HCT116 (cell line): Measurements from ENCODE around the gene FMN1. TPM values are rescaled to one million over a fixed set of nuclear protein-coding genes. Genes with fewer than 3 reads are reported as not detected.

Experiments
- ATAC-seq: fragments of 200-7000 bp; cut with Tn5 transposase; 2 replicates; pipeline ENCODE4 v1.9.1; 2020; ENCODE audit warnings: mild to moderate bottlenecking, moderate library complexity
- BruUV-seq: library from RNA; stranded (reverse); fragments of 400-500 nt; replicated peaks from 2 replicates; lab custom pipeline; 2021; lab: Mats Ljungman, UMichigan
- CTCF ChIA-PET: fragments of 300-600 bp; sonication (Branson Sonifier 250); formaldehyde crosslinking; loops from one replicate; lab custom pipeline; 2021; ENCODE audit warnings: antibody characterized with exemption; lab: Charles Lee
- POLR2A ChIA-PET: fragments of 300-600, 350-600 bp; sonication (Branson Sonifier 250); formaldehyde crosslinking; loops from one replicate; lab custom pipeline; 2021; ENCODE audit warnings: antibody characterized with exemption; lab: Charles Lee
- RAD21 ChIA-PET, 2 experiments: fragments of 300-600 bp; sonication (Branson Sonifier 250); formaldehyde crosslinking; loops; one replicate each; lab custom pipeline; 2023; ENCODE audit warnings: low total read pairs in 2 of 2; ENCODE audit not compliant: uncharacterized antibody in 2 of 2, unreplicated experiment in 2 of 2, low non-redundant PET in 1 of 2; lab: Charles Lee
- DNase-seq: peaks from one replicate; pipeline ENCODE4 v3.0.0-alpha.2; 2010; ENCODE audit warnings: low read depth, low spot score
- H2AFZ ChIP-seq: fragments of 200-600 bp; shearing (Covaris generic), sonication (generic); 2 replicates; pipeline ENCODE4 v1.6.1; 2017; ENCODE audit warnings: low read depth, mixed run types, mixed read lengths, antibody characterized with exemption, low read length; ENCODE audit not compliant: poor library complexity, severe bottlenecking
- H3K27ac ChIP-seq: 2 replicates; pipeline ENCODE4 v1.5.1; 2012; ENCODE audit warnings: low read depth, low read length
- H3K27me3 ChIP-seq: fragments of 200-600 bp; sonication (generic); 2 replicates; pipeline ENCODE4 v1.6.1; 2016; ENCODE audit warnings: mixed run types, low read length, mixed read lengths; ENCODE audit not compliant: insufficient read depth
- H3K36me3 ChIP-seq, 2 experiments: fragments of 200-500 bp in 1 of 2; fragments of 200-600 bp in 1 of 2; sonication (Bioruptor generic) in 1 of 2; sonication (generic) in 1 of 2; 2 replicates each; pipeline versions ENCODE4 v1.5.1 to v1.6.1; 2014 to 2016; ENCODE audit warnings: low read length in 2 of 2, inconsistent platforms in 1 of 2, mixed read lengths in 1 of 2, mixed run types in 1 of 2; ENCODE audit not compliant: insufficient read depth in 2 of 2, control insufficient read depth in 1 of 2
- H3K4me1 ChIP-seq, 2 experiments: fragments of 200-600 bp in 1 of 2; sonication (generic) in 1 of 2; 2 replicates each; pipeline versions ENCODE4 v1.5.1 to v1.6.1; 2012 to 2017; ENCODE audit warnings: low read length in 2 of 2, inconsistent platforms in 1 of 2, mild to moderate bottlenecking in 1 of 2, mixed read lengths in 1 of 2, mixed run types in 1 of 2, moderate library complexity in 1 of 2; ENCODE audit not compliant: insufficient read depth in 2 of 2, control insufficient read depth in 1 of 2
- H3K4me2 ChIP-seq: fragments of 200-600 bp; sonication (generic); 2 replicates; pipeline ENCODE4 v1.6.1; 2017; ENCODE audit warnings: mixed run types, low read length, mixed read lengths
- H3K4me3 ChIP-seq, 2 experiments: fragments of 200-600 bp in 1 of 2; sonication (generic) in 1 of 2; replicated peaks in 1 of 2; 2 replicates each; pipeline ENCODE4 v1.5.1; 2011 to 2016; ENCODE audit warnings: low read length in 2 of 2, control low read depth in 1 of 2, low read depth in 1 of 2, mild to moderate bottlenecking in 1 of 2, mixed read lengths in 1 of 2, mixed run types in 1 of 2
- H3K79me2 ChIP-seq: fragments of 200-600 bp; sonication (generic); 2 replicates; pipeline ENCODE4 v1.6.1; 2017; ENCODE audit warnings: mild to moderate bottlenecking, mixed run types, low read length, moderate library complexity, mixed read lengths; ENCODE audit not compliant: insufficient read depth
- H3K9ac ChIP-seq: fragments of 200-600 bp; sonication (generic); 2 replicates; pipeline ENCODE4 v1.6.1; 2016; ENCODE audit warnings: low read length, mixed read lengths
- H3K9me2 ChIP-seq: fragments of 200-600 bp; sonication (generic), shearing (Covaris generic); 2 replicates; pipeline ENCODE4 v1.6.1; 2017; ENCODE audit warnings: mixed run types, mild to moderate bottlenecking, moderate library complexity; ENCODE audit not compliant: insufficient read depth
- H3K9me3 ChIP-seq, 2 experiments: fragments of 200-500 bp in 1 of 2; fragments of 200-600 bp in 1 of 2; sonication (Bioruptor generic) in 1 of 2; sonication (generic) in 1 of 2; 2 replicates each; pipeline ENCODE4 v1.6.1; 2014 to 2017; ENCODE audit warnings: low read length in 2 of 2, mixed read lengths in 2 of 2, inconsistent platforms in 1 of 2, low read depth in 1 of 2, mild to moderate bottlenecking in 1 of 2, mixed run types in 1 of 2, moderate library complexity in 1 of 2; ENCODE audit not compliant: control insufficient read depth in 1 of 2, insufficient read depth in 1 of 2
- H4K20me1 ChIP-seq: fragments of 200-600 bp; sonication (generic), shearing (Covaris generic); 2 replicates; pipeline ENCODE4 v1.6.1; 2017; ENCODE audit warnings: mixed run types, mild to moderate bottlenecking, moderate library complexity; ENCODE audit not compliant: insufficient read depth
- ATF3 ChIP-seq: IDR thresholded peaks from 2 replicates; pipeline ENCODE4 v1.6.1; 2012
- CBX3 ChIP-seq: IDR thresholded peaks from 2 replicates; pipeline ENCODE4 v1.6.1; 2012; ENCODE audit warnings: low read depth
- CEBPB ChIP-seq: IDR thresholded peaks from 2 replicates; pipeline ENCODE4 v1.6.1; 2012; ENCODE audit warnings: low read depth
- EGR1 ChIP-seq: IDR thresholded peaks from 2 replicates; pipeline ENCODE4 v1.6.1; 2012; ENCODE audit warnings: low read depth
- EZH2 ChIP-seq: fragments of 200-600 bp; sonication (generic); IDR thresholded peaks from 2 replicates; pipeline ENCODE4 v1.6.1; 2017; ENCODE audit warnings: antibody characterized with exemption, mixed run types
- EZH2phosphoT487 ChIP-seq: fragments of 200-600 bp; IDR thresholded peaks from 2 replicates; pipeline ENCODE4 v1.6.1; 2018; ENCODE audit warnings: antibody characterized with exemption, borderline replicate concordance
- FOSL1 ChIP-seq: IDR thresholded peaks from 2 replicates; pipeline ENCODE4 v1.6.1; 2012; ENCODE audit warnings: low read depth
- JUND ChIP-seq: IDR thresholded peaks from 2 replicates; pipeline ENCODE4 v1.6.1; 2012
- MAX ChIP-seq: IDR thresholded peaks from 2 replicates; pipeline ENCODE4 v1.6.1; 2012
- POLR2A ChIP-seq: IDR thresholded peaks from 2 replicates; pipeline ENCODE4 v1.7.0; 2011; ENCODE audit warnings: borderline replicate concordance; ENCODE audit not compliant: insufficient read depth, insufficient read length; ENCODE audit errors: extremely low read depth
- POLR2AphosphoS5 ChIP-seq: IDR thresholded peaks from 2 replicates; pipeline ENCODE4 v1.6.1; 2011; ENCODE audit warnings: mild to moderate bottlenecking, low read depth, low read length, moderate library complexity
- REST ChIP-seq: IDR thresholded peaks from 2 replicates; pipeline ENCODE4 v1.6.1; 2012; ENCODE audit warnings: low read depth
- SIN3A ChIP-seq: IDR thresholded peaks from 2 replicates; pipeline ENCODE4 v1.6.1; 2012; ENCODE audit warnings: low read depth
- SP1 ChIP-seq: IDR thresholded peaks from 2 replicates; pipeline ENCODE4 v1.6.1; 2012; ENCODE audit warnings: low read depth
- SRF ChIP-seq: IDR thresholded peaks from 2 replicates; pipeline ENCODE4 v1.6.1; 2012; ENCODE audit warnings: low read depth
- TCF7L2 ChIP-seq: IDR thresholded peaks from 2 replicates; pipeline ENCODE4 v1.7.0; 2011; ENCODE audit warnings: borderline replicate concordance, inconsistent platforms; ENCODE audit not compliant: insufficient read depth, insufficient read length; ENCODE audit errors: extremely low read depth
- YY1 ChIP-seq: IDR thresholded peaks from 2 replicates; pipeline ENCODE4 v1.6.1; 2011; ENCODE audit warnings: low read length, low read depth, moderate library complexity, mild to moderate bottlenecking; ENCODE audit not compliant: insufficient replicate concordance; ENCODE audit errors: extremely low read depth
- ZFX ChIP-seq: fragments of 450-650 bp; IDR thresholded peaks from 2 replicates; pipeline ENCODE4 v1.6.1; 2017
- intact Hi-C: fragments of 100-400 bp; cut with micrococcal nuclease; formaldehyde crosslinking; loops from 2 replicates; pipeline ENCODE4 v1.10.0; 2022
- total RNA-seq: library from RNA; stranded (reverse); gene quantifications from one replicate; pipeline ENCODE4 v1.2.1, GENCODE V29; 2021; ENCODE audit not compliant: unreplicated experiment

Gene FMN1
- total RNA-seq, 1 experiment from 2014 or later = 0.39 TPM

- intact Hi-C loops = no loop called here
- H3K9me2 ChIP-seq = no peaks in the 10 kb centered on the region
- peak overlapping the region in 1 of 2 experiments; percentile 31; a peak in 2 of 4 replicates for H3K4me3 ChIP-seq
- no peaks in the 10 kb centered on the region for H3K9me3 ChIP-seq
- peak; percentile 68 for DNase-seq
- no peaks in the 10 kb centered on the region for H3K36me3 ChIP-seq
- BruUV-seq = no TSS peak
- ChIA-PET RAD21 (no interaction called here), POLR2A (interaction anchor here (1.0 kb wide), 1 partner anchor 15 kb away, joined by 4 read pairs; no protein-coding TSS in a partner anchor), CTCF (no interaction called here)
- peak overlapping the region; percentile 90 for H2AFZ ChIP-seq
- H4K20me1 ChIP-seq = no peaks in the 10 kb centered on the region
- peak overlapping the region; percentile 71 for H3K4me2 ChIP-seq
- H3K79me2 ChIP-seq = no peaks in the 10 kb centered on the region
- peaks cover 21 to 46% of the 10 kb centered on the region in 2 experiments for H3K4me1 ChIP-seq
- peak overlapping the region; percentile 46 for H3K9ac ChIP-seq
- no peaks in the 10 kb centered on the region for H3K27me3 ChIP-seq
- H3K27ac ChIP-seq = peak overlapping the region; percentile 40
- peak; percentile 70 for ATAC-seq
- TF ChIP-seq SRF (peak; percentile 73; the same call in 1 of the 2 replicates), FOSL1 (peak; percentile 72), CEBPB (no peak), CBX3 (peak; percentile 42; the same call in 1 of the 2 replicates), SP1 (peak; percentile 54), ZFX (no peak)
Measured at GRCh38 chr15:32867313-32867626, 327.2 kb downstream of the FMN1 start.

GRCh38 chr15:32866454-32867312, 327.8 kb downstream of the FMN1 start:
- Histone ChIP-seq H4K20me1 (no peaks in the 10 kb centered on the region), H2AFZ (peak overlapping the region; percentile 90), H3K27ac (peak overlapping the region; percentile 40), H3K27me3 (no peaks in the 10 kb centered on the region), H3K4me3 (peak overlapping the region in 1 of 2 experiments; percentile 31; a peak in 2 of 4 replicates), H3K9me2 (no peaks in the 10 kb centered on the region), H3K4me2 (peak overlapping the region; percentile 71), H3K9ac (peak overlapping the region; percentile 46), H3K9me3 (no peaks in the 10 kb centered on the region), H3K36me3 (no peaks in the 10 kb centered on the region), H3K79me2 (no peaks in the 10 kb centered on the region), H3K4me1 (peaks cover 21 to 46% of the 10 kb centered on the region in 2 experiments)
- ChIA-PET RAD21 (no interaction called here), CTCF (no interaction called here), POLR2A (interaction anchor here (1.0 kb wide), 1 partner anchor 15 kb away, joined by 4 read pairs; no protein-coding TSS in a partner anchor)
- intact Hi-C loops = no loop called here
- DNase-seq = no peak
- peak; percentile 26 for ATAC-seq
- BruUV-seq = TSS peak; percentile 77
- TF ChIP-seq SIN3A = no peak
- no peak for TF ChIP-seq ZFX
- TF ChIP-seq EGR1 = no peak
- TF ChIP-seq POLR2A = no peak
- no peak for TF ChIP-seq YY1
- TF ChIP-seq TCF7L2 = no peak
- TF ChIP-seq SRF = no peak
- TF ChIP-seq FOSL1 = no peak
- TF ChIP-seq JUND = no peak
- TF ChIP-seq EZH2 = no peak
- no peak for TF ChIP-seq MAX
- TF ChIP-seq ATF3 = no peak
- TF ChIP-seq POLR2AphosphoS5 = no peak
- no peak for TF ChIP-seq REST
- no peak for TF ChIP-seq EZH2phosphoT487
